ENCODE measurements around the gene ZNF446.

ZNF446 gene

GRCh38 chr19:58453743-58454142 lies 22.4 kb upstream of the ZNF446 start:
- Histone ChIP-seq H4K5ac (ENCODE audit: low read length) (no peak overlapping the region), H2BK120ac (ENCODE audit: low read depth, low read length) (no peak overlapping the region), H2BK15ac (replicated peaks; ENCODE audit: low read depth) (no peak overlapping the region), H2AK5ac (ENCODE audit: low read length) (no peak overlapping the region), H3K23ac (ENCODE audit: low read length) (no peak overlapping the region), H3K18ac (ENCODE audit: low read length) (no peak overlapping the region), H3K56ac (ENCODE audit: low read length) (no peak overlapping the region), H3K4me1 (ENCODE audit: control insufficient read depth, low read depth, low read length) (no peaks in the 10 kb centered on the region), H3K9ac (ENCODE audit: low read length) (no peak overlapping the region), H3K36me3 (ENCODE audit: control insufficient read depth, insufficient read depth, low read length) (no peaks in the 10 kb centered on the region), H3K4me3 (ENCODE audit: low read length) (no peak overlapping the region), H2BK5ac (ENCODE audit: low read length) (no peak overlapping the region), H3K79me1 (ENCODE audit: low read length) (no peaks in the 10 kb centered on the region), H3K79me2 (ENCODE audit: control insufficient read depth, insufficient read depth, low read length) (no peaks in the 10 kb centered on the region), H3K27me3 (ENCODE audit: insufficient read depth, low read length, poor library complexity) (no peaks in the 10 kb centered on the region), H3K4ac (ENCODE audit: low read depth, low read length) (no peak overlapping the region), H3K27ac (ENCODE audit: low read depth, low read length) (no peak overlapping the region), H4K8ac (ENCODE audit: low read depth, low read length) (no peak overlapping the region), H3K4me2 (ENCODE audit: low read length) (no peak overlapping the region)
- WGBS (ENCODE audit: extremely low coverage, insufficient coverage, low lambda C conversion rate): no CpG with 5 or more reads among the region's 6 CpGs
- DNase-seq: no peak

- Histone ChIP-seq H3K56ac (ENCODE audit: low read length) (no peak overlapping the region), H4K8ac (ENCODE audit: low read depth, low read length) (no peak overlapping the region), H3K79me2 (ENCODE audit: control insufficient read depth, insufficient read depth, low read length) (no peaks in the 10 kb centered on the region), H2BK5ac (ENCODE audit: low read length) (no peak overlapping the region), H3K79me1 (ENCODE audit: low read length) (no peaks in the 10 kb centered on the region), H3K4ac (ENCODE audit: low read depth, low read length) (no peak overlapping the region), H4K5ac (ENCODE audit: low read length) (no peak overlapping the region), H3K36me3 (ENCODE audit: control insufficient read depth, insufficient read depth, low read length) (no peaks in the 10 kb centered on the region), H3K18ac (ENCODE audit: low read length) (no peak overlapping the region), H3K27me3 (ENCODE audit: insufficient read depth, low read length, poor library complexity) (no peaks in the 10 kb centered on the region), H2AK5ac (ENCODE audit: low read length) (no peak overlapping the region), H3K4me2 (ENCODE audit: low read length) (no peak overlapping the region), H3K9ac (ENCODE audit: low read length) (no peak overlapping the region), H2BK15ac (replicated peaks; ENCODE audit: low read depth) (no peak overlapping the region), H3K27ac (ENCODE audit: low read depth, low read length) (no peak overlapping the region), H3K4me1 (ENCODE audit: control insufficient read depth, low read depth, low read length) (no peaks in the 10 kb centered on the region), H3K23ac (ENCODE audit: low read length) (no peak overlapping the region), H2BK120ac (ENCODE audit: low read depth, low read length) (no peak overlapping the region), H3K4me3 (ENCODE audit: low read length) (no peak overlapping the region)
- no CpG with 5 or more reads among the region's 21 CpGs for WGBS (ENCODE audit: extremely low coverage, insufficient coverage, low lambda C conversion rate)
- no peak for DNase-seq
Measured at GRCh38 chr19:58455306-58455705, 20.8 kb upstream of the ZNF446 start.

GRCh38 chr19:58456111-58456510 lies 20.0 kb upstream of the ZNF446 start:
- H3K4me3 ChIP-seq (ENCODE audit: low read length): no peak overlapping the region
- no peaks in the 10 kb centered on the region for H3K27me3 ChIP-seq (ENCODE audit: insufficient read depth, low read length, poor library complexity)
- H3K4ac ChIP-seq (ENCODE audit: low read depth, low read length): no peak overlapping the region
- DNase-seq: no peak
- H3K79me2 ChIP-seq (ENCODE audit: control insufficient read depth, insufficient read depth, low read length): no peaks in the 10 kb centered on the region
- H3K9ac ChIP-seq (ENCODE audit: low read length): no peak overlapping the region
- no peak overlapping the region for H2AK5ac ChIP-seq (ENCODE audit: low read length)
- H4K5ac ChIP-seq (ENCODE audit: low read length): no peak overlapping the region
- no peak overlapping the region for H3K18ac ChIP-seq (ENCODE audit: low read length)
- no peaks in the 10 kb centered on the region for H3K4me1 ChIP-seq (ENCODE audit: control insufficient read depth, low read depth, low read length)
- H3K27ac ChIP-seq (ENCODE audit: low read depth, low read length): no peak overlapping the region
- no peak overlapping the region for H3K56ac ChIP-seq (ENCODE audit: low read length)
- no peak overlapping the region for H2BK120ac ChIP-seq (ENCODE audit: low read depth, low read length)
- no peak overlapping the region for H2BK5ac ChIP-seq (ENCODE audit: low read length)
- H3K23ac ChIP-seq (ENCODE audit: low read length): no peak overlapping the region
- no CpG with 5 or more reads among the region's 35 CpGs for WGBS (ENCODE audit: extremely low coverage, insufficient coverage, low lambda C conversion rate)
- H4K8ac ChIP-seq (ENCODE audit: low read depth, low read length): no peak overlapping the region
- no peaks in the 10 kb centered on the region for H3K79me1 ChIP-seq (ENCODE audit: low read length)
- no peak overlapping the region for H3K4me2 ChIP-seq (ENCODE audit: low read length)
- H3K36me3 ChIP-seq (ENCODE audit: control insufficient read depth, insufficient read depth, low read length): no peaks in the 10 kb centered on the region
- no peak overlapping the region for H2BK15ac ChIP-seq (replicated peaks; ENCODE audit: low read depth)

GRCh38 chr19:58460039-58460438 lies 16.1 kb upstream of the ZNF446 start:
- no CpG with 5 or more reads among the region's 2 CpGs for WGBS (ENCODE audit: extremely low coverage, insufficient coverage, low lambda C conversion rate)
- no peak overlapping the region for H3K4me3 ChIP-seq (ENCODE audit: low read length)
- no peaks in the 10 kb centered on the region for H3K36me3 ChIP-seq (ENCODE audit: control insufficient read depth, insufficient read depth, low read length)
- H3K27me3 ChIP-seq (ENCODE audit: insufficient read depth, low read length, poor library complexity): no peaks in the 10 kb centered on the region
- H3K4me2 ChIP-seq (ENCODE audit: low read length): no peak overlapping the region
- H4K8ac ChIP-seq (ENCODE audit: low read depth, low read length): no peak overlapping the region
- no peaks in the 10 kb centered on the region for H3K4me1 ChIP-seq (ENCODE audit: control insufficient read depth, low read depth, low read length)
- no peak overlapping the region for H3K4ac ChIP-seq (ENCODE audit: low read depth, low read length)
- no peak overlapping the region for H2BK120ac ChIP-seq (ENCODE audit: low read depth, low read length)
- H3K18ac ChIP-seq (ENCODE audit: low read length): no peak overlapping the region
- H2BK5ac ChIP-seq (ENCODE audit: low read length): no peak overlapping the region
- no peaks in the 10 kb centered on the region for H3K79me1 ChIP-seq (ENCODE audit: low read length)
- H2BK15ac ChIP-seq (replicated peaks; ENCODE audit: low read depth): no peak overlapping the region
- no peak overlapping the region for H3K23ac ChIP-seq (ENCODE audit: low read length)
- DNase-seq: no peak
- H3K56ac ChIP-seq (ENCODE audit: low read length): no peak overlapping the region
- no peaks in the 10 kb centered on the region for H3K79me2 ChIP-seq (ENCODE audit: control insufficient read depth, insufficient read depth, low read length)
- no peak overlapping the region for H4K5ac ChIP-seq (ENCODE audit: low read length)
- H3K9ac ChIP-seq (ENCODE audit: low read length): no peak overlapping the region
- H2AK5ac ChIP-seq (ENCODE audit: low read length): no peak overlapping the region
- H3K27ac ChIP-seq (ENCODE audit: low read depth, low read length): no peak overlapping the region

- WGBS (ENCODE audit: extremely low coverage, insufficient coverage, low lambda C conversion rate): no CpG with 5 or more reads among the region's 20 CpGs
- H3K4me1 ChIP-seq (ENCODE audit: control insufficient read depth, low read depth, low read length): no peaks in the 10 kb centered on the region
- H2AK5ac ChIP-seq (ENCODE audit: low read length): no peak overlapping the region
- H2BK120ac ChIP-seq (ENCODE audit: low read depth, low read length): no peak overlapping the region
- no peak overlapping the region for H3K23ac ChIP-seq (ENCODE audit: low read length)
- peak overlapping the region; percentile 38 for H3K9ac ChIP-seq (ENCODE audit: low read length)
- H2BK15ac ChIP-seq (replicated peaks; ENCODE audit: low read depth): no peak overlapping the region
- no peak overlapping the region for H4K5ac ChIP-seq (ENCODE audit: low read length)
- no peaks in the 10 kb centered on the region for H3K36me3 ChIP-seq (ENCODE audit: control insufficient read depth, insufficient read depth, low read length)
- H3K4me3 ChIP-seq (ENCODE audit: low read length): no peak overlapping the region
- peaks cover 3% of the 10 kb centered on the region for H3K79me1 ChIP-seq (ENCODE audit: low read length)
- no peak for DNase-seq
- no peak overlapping the region for H3K4ac ChIP-seq (ENCODE audit: low read depth, low read length)
- no peak overlapping the region for H3K27ac ChIP-seq (ENCODE audit: low read depth, low read length)
- peak overlapping the region; percentile 66 for H3K4me2 ChIP-seq (ENCODE audit: low read length)
- H3K79me2 ChIP-seq (ENCODE audit: control insufficient read depth, insufficient read depth, low read length): no peaks in the 10 kb centered on the region
- H2BK5ac ChIP-seq (ENCODE audit: low read length): no peak overlapping the region
- no peak overlapping the region for H4K8ac ChIP-seq (ENCODE audit: low read depth, low read length)
- H3K27me3 ChIP-seq (ENCODE audit: insufficient read depth, low read length, poor library complexity): no peaks in the 10 kb centered on the region
- no peak overlapping the region for H3K18ac ChIP-seq (ENCODE audit: low read length)
- peak overlapping the region; percentile 83 for H3K56ac ChIP-seq (ENCODE audit: low read length)
Measured at GRCh38 chr19:58466089-58466759, 9.9 kb upstream of the ZNF446 start.

Measured in mesendoderm (in vitro differentiated cells).